SU-DHL-6 (cell line): ENCODE measurements around the gene BTBD2.

Experiments used
- H2AFZ ChIP-seq: fragments of 200-600 bp; sonication (generic); 2 replicates; pipeline ENCODE4 v1.6.1; 2014; ENCODE audit warnings: low read depth, mild to moderate bottlenecking, moderate library complexity, mixed read lengths, antibody characterized with exemption, low read length; ENCODE audit not compliant: severe bottlenecking
- H3F3A ChIP-seq: fragments of 200-600 bp; shearing (Covaris generic); 2 replicates; pipeline ENCODE4 v1.6.0; 2016; ENCODE audit warnings: antibody characterized with exemption, mild to moderate bottlenecking; ENCODE audit not compliant: insufficient read depth
- H3K27ac ChIP-seq: fragments of 200-600 bp; sonication (generic); 2 replicates; pipeline ENCODE4 v1.5.1; 2016; ENCODE audit warnings: low read depth, mild to moderate bottlenecking, low read length, moderate library complexity, mixed read lengths
- H3K27me3 ChIP-seq: fragments of 200-600 bp; sonication (generic), shearing (Covaris generic); 2 replicates; pipeline ENCODE4 v1.6.0; 2014; ENCODE audit warnings: mild to moderate bottlenecking, low read length
- H3K36me3 ChIP-seq: fragments of 200-600 bp; sonication (generic); 2 replicates; pipeline ENCODE4 v1.6.1; 2014; ENCODE audit warnings: mild to moderate bottlenecking, low read length, mixed read lengths
- H3K4me2 ChIP-seq: fragments of 300-600, 200-600 bp; shearing (Covaris generic), sonication (generic); 2 replicates; pipeline ENCODE4 v1.6.0; 2014; ENCODE audit warnings: low read length, low read depth, mild to moderate bottlenecking; ENCODE audit not compliant: poor library complexity, severe bottlenecking
- H3K4me3 ChIP-seq: fragments of 200-600 bp; sonication (generic); 2 replicates; pipeline ENCODE4 v1.5.1; 2014; ENCODE audit warnings: antibody characterized with exemption, low read length, mild to moderate bottlenecking, mixed read lengths; ENCODE audit not compliant: insufficient read depth, poor library complexity, severe bottlenecking
- H3K79me2 ChIP-seq: fragments of 200-600 bp; sonication (generic); 2 replicates; pipeline ENCODE4 v1.6.1; 2014; ENCODE audit warnings: mild to moderate bottlenecking, low read length, moderate library complexity; ENCODE audit not compliant: insufficient read depth
- H3K9ac ChIP-seq: fragments of 200-600 bp; sonication (generic); 2 replicates; pipeline ENCODE4 v1.7.0; 2014; ENCODE audit warnings: mild to moderate bottlenecking, low read length
- H3K9me2 ChIP-seq: fragments of 200-600 bp; sonication (generic); replicated peaks from 2 replicates; pipeline ENCODE4 v1.6.1; 2014; ENCODE audit warnings: low read length; ENCODE audit not compliant: insufficient read depth
- H3K9me3 ChIP-seq: fragments of 200-600 bp; sonication (generic); 2 replicates; pipeline ENCODE4 v1.6.1; 2014; ENCODE audit warnings: low read length, mixed read lengths; ENCODE audit not compliant: insufficient read depth
- H4K20me1 ChIP-seq: fragments of 200-600 bp; sonication (generic); 2 replicates; pipeline ENCODE4 v1.6.1; 2014; ENCODE audit warnings: low read depth, mild to moderate bottlenecking, antibody characterized with exemption, low read length, moderate library complexity, mixed read lengths
- EZH2phosphoT487 ChIP-seq: fragments of 200-600 bp; sonication (generic), shearing (Covaris generic); conservative IDR thresholded peaks from 2 replicates; pipeline ENCODE4 v1.6.1; 2018; ENCODE audit warnings: mild to moderate bottlenecking, antibody characterized with exemption, low read length, moderate library complexity, mixed read lengths
- TF ChIP-seq, protein P1 (sequence below): fragments of 200-600 bp; sonication (generic); IDR thresholded peaks from one replicate; pipeline ENCODE4 v1.5.1; 2017; ENCODE audit warnings: antibody characterized with exemption, mild to moderate bottlenecking, low read length, moderate library complexity; ENCODE audit not compliant: insufficient read depth, poor library complexity, severe bottlenecking

BTBD2 gene

DNA sequence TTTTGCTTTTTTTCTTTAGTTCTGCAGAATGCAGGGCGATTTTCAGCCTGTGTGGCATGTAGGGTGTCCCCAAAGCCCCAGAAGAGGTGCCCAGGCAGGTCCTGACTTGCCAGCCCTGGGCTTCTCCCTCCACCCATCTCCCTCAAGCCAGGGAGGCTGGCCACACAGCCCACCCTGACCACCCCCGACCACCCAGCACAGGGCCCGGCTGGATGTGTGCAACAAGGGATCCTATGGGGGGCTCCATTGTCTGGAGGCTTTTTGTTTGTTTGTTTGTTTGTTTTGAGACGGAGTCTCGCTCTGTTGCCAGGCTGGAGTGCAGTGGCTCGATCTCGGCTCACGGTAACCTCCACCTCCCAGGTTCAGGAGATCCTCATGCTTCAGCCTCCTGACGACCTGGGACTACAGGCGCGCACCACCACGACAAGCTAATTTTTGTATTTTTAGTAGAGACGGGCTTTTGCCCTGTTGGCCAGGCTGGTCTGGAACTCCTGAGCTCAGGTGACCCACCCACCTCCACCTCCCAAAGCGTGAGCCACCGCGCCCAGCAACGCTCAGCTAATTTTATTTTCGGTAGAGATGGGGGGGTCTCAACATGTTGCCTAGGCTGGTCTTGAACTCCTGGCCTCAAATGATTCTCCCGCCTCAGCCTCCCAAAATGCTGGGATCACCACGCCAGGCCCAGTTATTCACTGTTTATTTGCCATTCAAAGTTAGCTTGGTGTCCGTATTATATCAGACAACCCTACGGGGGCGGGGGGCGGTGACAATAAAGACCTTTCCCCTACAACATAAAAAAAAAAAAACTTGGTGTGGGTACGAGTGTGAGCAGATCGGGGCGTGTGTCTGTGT, 43.3 kb upstream of the BTBD2 start:
- Histone ChIP-seq H3K9me3 (no peaks in the 10 kb centered on the region), H3K9me2 (no peaks in the 10 kb centered on the region), H4K20me1 (no peaks in the 10 kb centered on the region), H3K79me2 (no peaks in the 10 kb centered on the region), H3K36me3 (no peaks in the 10 kb centered on the region), H2AFZ (no peak overlapping the region), H3K9ac (no peak overlapping the region), H3K4me3 (no peak overlapping the region), H3K27ac (peak overlapping the region; percentile 59), H3K4me2 (no peak overlapping the region), H3K27me3 (no peaks in the 10 kb centered on the region), H3F3A (peaks cover 11% of the 10 kb centered on the region)
- TF ChIP-seq, protein P1, sequence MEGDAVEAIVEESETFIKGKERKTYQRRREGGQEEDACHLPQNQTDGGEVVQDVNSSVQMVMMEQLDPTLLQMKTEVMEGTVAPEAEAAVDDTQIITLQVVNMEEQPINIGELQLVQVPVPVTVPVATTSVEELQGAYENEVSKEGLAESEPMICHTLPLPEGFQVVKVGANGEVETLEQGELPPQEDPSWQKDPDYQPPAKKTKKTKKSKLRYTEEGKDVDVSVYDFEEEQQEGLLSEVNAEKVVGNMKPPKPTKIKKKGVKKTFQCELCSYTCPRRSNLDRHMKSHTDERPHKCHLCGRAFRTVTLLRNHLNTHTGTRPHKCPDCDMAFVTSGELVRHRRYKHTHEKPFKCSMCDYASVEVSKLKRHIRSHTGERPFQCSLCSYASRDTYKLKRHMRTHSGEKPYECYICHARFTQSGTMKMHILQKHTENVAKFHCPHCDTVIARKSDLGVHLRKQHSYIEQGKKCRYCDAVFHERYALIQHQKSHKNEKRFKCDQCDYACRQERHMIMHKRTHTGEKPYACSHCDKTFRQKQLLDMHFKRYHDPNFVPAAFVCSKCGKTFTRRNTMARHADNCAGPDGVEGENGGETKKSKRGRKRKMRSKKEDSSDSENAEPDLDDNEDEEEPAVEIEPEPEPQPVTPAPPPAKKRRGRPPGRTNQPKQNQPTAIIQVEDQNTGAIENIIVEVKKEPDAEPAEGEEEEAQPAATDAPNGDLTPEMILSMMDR = no peak
- no peak for TF ChIP-seq EZH2phosphoT487

DNA sequence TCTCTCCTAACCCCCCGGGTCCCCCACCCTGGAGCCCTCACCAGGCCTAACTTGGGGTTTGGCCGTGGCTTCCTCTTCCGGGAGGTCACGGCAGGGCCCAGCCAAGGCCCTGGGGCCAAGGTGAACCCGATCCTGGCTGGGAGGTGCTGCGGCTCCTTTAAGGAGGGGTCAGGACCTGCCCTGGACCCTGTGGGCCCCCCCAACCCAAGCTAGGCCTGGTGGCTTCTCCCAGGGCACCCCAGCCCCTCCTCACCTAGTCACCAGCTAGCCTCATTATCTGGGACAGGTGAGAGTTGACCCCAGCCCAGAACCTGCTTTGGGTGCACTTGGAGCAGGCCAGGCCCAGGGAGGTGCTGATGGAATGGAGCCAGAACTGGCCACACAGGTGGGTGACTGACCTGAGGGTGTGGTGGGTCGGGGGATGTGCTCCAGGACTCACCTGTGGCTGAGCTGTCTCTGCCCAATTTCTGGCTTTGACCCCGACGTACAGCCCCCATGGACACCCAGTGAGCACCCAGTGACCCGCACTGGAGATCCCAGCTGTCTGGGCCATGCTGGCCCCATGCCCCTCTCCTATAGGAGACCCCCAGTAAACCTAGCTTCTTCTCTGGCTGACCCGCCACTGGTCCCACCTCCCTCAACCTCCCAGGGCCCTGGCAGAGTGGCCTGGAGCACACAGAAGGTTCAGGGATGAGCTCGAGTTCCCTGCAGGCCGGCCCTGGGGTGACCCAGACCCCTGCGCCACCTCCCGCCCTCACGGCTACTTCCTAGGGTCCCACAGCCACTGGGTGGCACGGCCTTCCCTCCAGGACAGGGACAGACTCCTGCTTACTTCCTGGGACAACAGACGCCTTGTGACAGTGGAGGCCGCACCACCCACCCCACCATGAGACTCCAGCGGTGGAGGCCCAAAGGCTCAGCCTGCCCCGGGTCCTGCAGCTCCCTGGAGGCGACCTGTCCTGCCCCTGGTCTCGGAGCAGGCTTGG, 42.3 kb upstream of the BTBD2 start:
- TF ChIP-seq, protein P1 = no peak
- no peak for TF ChIP-seq EZH2phosphoT487
- Histone ChIP-seq H3K9me3 (no peaks in the 10 kb centered on the region), H3K27ac (peak overlapping the region; percentile 59), H3F3A (peaks cover 19% of the 10 kb centered on the region), H3K4me3 (no peak overlapping the region), H3K9me2 (no peaks in the 10 kb centered on the region), H2AFZ (no peak overlapping the region), H3K36me3 (no peaks in the 10 kb centered on the region), H3K27me3 (no peaks in the 10 kb centered on the region), H3K9ac (no peak overlapping the region), H4K20me1 (no peaks in the 10 kb centered on the region), H3K4me2 (no peak overlapping the region), H3K79me2 (no peaks in the 10 kb centered on the region)

DNA sequence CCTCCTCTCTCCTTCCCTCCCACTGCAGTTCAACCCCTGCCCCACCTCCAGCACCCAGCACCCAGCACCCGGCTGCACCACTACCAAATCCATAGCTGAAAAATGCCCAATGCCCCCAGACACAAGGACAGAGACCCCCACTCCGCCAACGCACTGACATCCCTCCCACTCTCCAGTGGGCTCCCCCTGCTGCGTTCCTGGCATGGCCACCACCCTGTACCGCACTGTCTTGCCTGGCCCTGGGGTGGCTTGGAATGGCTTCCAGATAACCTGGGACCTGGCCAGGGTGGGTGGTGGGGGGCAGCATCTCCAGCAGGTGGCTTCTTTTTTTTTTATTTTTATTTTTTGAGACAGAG, 41.3 kb upstream of the BTBD2 start:
- no peaks in the 10 kb centered on the region for H3K9me2 ChIP-seq
- no peak overlapping the region for H3K4me3 ChIP-seq
- H3K9me3 ChIP-seq = no peaks in the 10 kb centered on the region
- H3K4me2 ChIP-seq = no peak overlapping the region
- peaks cover 25% of the 10 kb centered on the region for H3F3A ChIP-seq
- no peak overlapping the region for H3K9ac ChIP-seq
- no peaks in the 10 kb centered on the region for H3K79me2 ChIP-seq
- no peaks in the 10 kb centered on the region for H3K27me3 ChIP-seq
- no peaks in the 10 kb centered on the region for H4K20me1 ChIP-seq
- TF ChIP-seq, protein P1 = no peak
- no peak for TF ChIP-seq EZH2phosphoT487
- H3K27ac ChIP-seq = no peak overlapping the region
- H2AFZ ChIP-seq = no peak overlapping the region
- no peaks in the 10 kb centered on the region for H3K36me3 ChIP-seq
